HepG2 (cell line): ENCODE data around the gene PMVK. TPM values are rescaled to one million over a fixed set of nuclear protein-coding genes. Genes with fewer than 3 reads are reported as not detected.

Experiments
- ATAC-seq: fragments of 200-7000 bp; cut with Tn5 transposase; 3 replicates; pipeline ENCODE4 v1.9.1; 2020; ENCODE audit warnings: mild to moderate bottlenecking, moderate library complexity
- BruUV-seq: library from RNA; stranded (reverse); fragments of 400-500 nt; replicated peaks from 2 replicates; lab custom pipeline; 2021; lab: Mats Ljungman, UMichigan
- CTCF ChIA-PET: fragments of 300-600 bp; formaldehyde crosslinking; extraction: SDS; loops from one replicate; lab custom pipeline; 2021; ENCODE audit warnings: low total read pairs, inconsistent platforms, low intra/inter-chr PET ratio; lab: Yijun Ruan, JAX
- POLR2A ChIA-PET: fragments of 350-600 bp; sonication (Branson Sonifier 250); formaldehyde crosslinking; loops from one replicate; lab custom pipeline; 2020; ENCODE audit warnings: antibody characterized with exemption, inconsistent platforms; lab: Yijun Ruan, JAX
- DNase-seq: peaks from one replicate; pipeline ENCODE4 v3.0.0-alpha.2; 2015; ENCODE audit warnings: low spot score
- FAIRE-seq: peaks from 3 replicates; lab custom pipeline; 2011; peaks lifted over from hg19 to GRCh38; lab: Jason Lieb, UNC
- H2AFZ ChIP-seq: one replicate; pipeline ENCODE4 v1.6.1; 2011; ENCODE audit warnings: low read length, inconsistent platforms
- H3K27ac ChIP-seq: fragments of 300-600 bp; 3 replicates; pipeline ENCODE4 v1.8.0; 2011; ENCODE audit warnings: mixed run types, mild to moderate bottlenecking, mixed read lengths, low read length, inconsistent platforms; ENCODE audit not compliant: insufficient read depth; ENCODE audit errors: extremely low read length
- H3K27me3 ChIP-seq, 2 experiments: fragments of 200-600 bp in 1 of 2; 2 replicates in 1 of 2; 3 replicates in 1 of 2; pipeline versions ENCODE4 v1.6.0 to v1.8.0; 2011; ENCODE audit warnings: low read length in 2 of 2, mild to moderate bottlenecking in 2 of 2, moderate library complexity in 2 of 2, inconsistent platforms in 1 of 2; ENCODE audit not compliant: insufficient read depth in 2 of 2, control insufficient read depth in 1 of 2
- H3K36me3 ChIP-seq, 2 experiments: fragments of 200-600 bp in 1 of 2; replicated peaks in 1 of 2; 2 replicates in 1 of 2; 3 replicates in 1 of 2; pipeline versions ENCODE4 v1.5.1 to v1.8.0; 2011; ENCODE audit warnings: low read length in 2 of 2, inconsistent platforms in 1 of 2; ENCODE audit not compliant: insufficient read depth in 2 of 2, control insufficient read depth in 1 of 2
- H3K4me1 ChIP-seq: 2 replicates; pipeline ENCODE4 v1.5.1; 2012; ENCODE audit warnings: low read length, inconsistent platforms; ENCODE audit not compliant: insufficient read depth
- H3K4me2 ChIP-seq: 2 replicates; pipeline ENCODE4 v1.6.0; 2011; ENCODE audit warnings: low read depth, low read length, inconsistent platforms
- H3K4me3 ChIP-seq, 3 experiments: fragments of 200-600 bp in 1 of 3; sonication (generic), shearing (Covaris generic) in 1 of 3; replicated peaks in 1 of 3; 2 replicates each; pipeline ENCODE4 v1.5.1; 2011 to 2016; ENCODE audit warnings: low read length in 3 of 3, inconsistent platforms in 2 of 3, low read depth in 2 of 3, mild to moderate bottlenecking in 2 of 3, control low read depth in 1 of 3, mixed read lengths in 1 of 3; ENCODE audit not compliant: insufficient read depth in 1 of 3
- H3K79me2 ChIP-seq: one replicate; pipeline ENCODE4 v1.6.1; 2011; ENCODE audit warnings: low read length, inconsistent platforms; ENCODE audit not compliant: insufficient read depth
- H3K9ac ChIP-seq: 2 replicates; pipeline ENCODE4 v1.6.0; 2011; ENCODE audit warnings: mild to moderate bottlenecking, low read depth, low read length, inconsistent platforms; ENCODE audit not compliant: insufficient read depth
- H3K9me3 ChIP-seq: 2 replicates; pipeline ENCODE4 v1.5.1; 2012; ENCODE audit warnings: mild to moderate bottlenecking, low read length
- H4K20me1 ChIP-seq: 2 replicates; pipeline ENCODE4 v1.6.0; 2011; ENCODE audit warnings: inconsistent platforms, mild to moderate bottlenecking, low read length, moderate library complexity; ENCODE audit not compliant: insufficient read depth
- KAT2B ChIP-seq: fragments of 150-350 bp; IDR thresholded peaks from 2 replicates; pipeline ENCODE4 v1.6.1; 2014; ENCODE audit warnings: low read depth, low read length, borderline replicate concordance
- SNAI1 ChIP-seq: sonication (generic); formaldehyde crosslinking; IDR thresholded peaks from 2 replicates; pipeline ENCODE4 v1.5.0; 2020; ENCODE audit warnings: mild to moderate bottlenecking, missing genetic modification reagents, borderline replicate concordance
- ZNF12 ChIP-seq: sonication (generic); formaldehyde crosslinking; IDR thresholded peaks from 2 replicates; pipeline ENCODE4 v1.5.0; 2020; ENCODE audit warnings: missing genetic modification reagents
- ZNF333 ChIP-seq: sonication (generic); formaldehyde crosslinking; IDR thresholded peaks from 2 replicates; pipeline ENCODE4 v1.4.0; 2020; ENCODE audit warnings: mild to moderate bottlenecking, missing genetic modification reagents, borderline replicate concordance
- WGBS: methylation state at CpG from one replicate; pipeline ENCODE4 v1.1.6; 2017; ENCODE audit warnings: low lambda C conversion rate; 5-methylcytosine and 5-hydroxymethylcytosine counted together
- in situ Hi-C: cut with HindIII; loops from 2 replicates; pipeline ENCODE4 v1.10.0; 2017; ENCODE audit warnings: low pct_unique_long_range_greater_than_20kb; ENCODE audit not compliant: extremely low pct_ligation_motif_present
- intact Hi-C: fragments of 100-400 bp; cut with micrococcal nuclease; formaldehyde crosslinking; loops from one replicate; pipeline ENCODE4 v1.10.0; 2022; ENCODE audit not compliant: unreplicated experiment
- polyA plus RNA-seq, 8 experiments: library from polyadenylated mRNA; depleted of rRNA in 3 of 8; stranded (reverse) in 7 of 8; unstranded in 1 of 8; fragments of >200 nt; fragmentation: Illumina TruSeq in 4 of 8; extraction: Trizol in 4 of 8; gene quantifications; 2 replicates each; pipeline versions ENCODE4 v1.2.1 to v1.2.3, GENCODE V29; 2011 to 2016; ENCODE audit warnings: low read depth in 4 of 8, missing spikeins in 1 of 8, mixed read lengths in 1 of 8; ENCODE audit not compliant: insufficient read depth in 1 of 8
- total RNA-seq, 5 experiments: library from RNA; depleted of rRNA; stranded (reverse); fragments of >200 nt; fragmentation: Illumina TruSeq; extraction: Trizol; gene quantifications; 2 replicates each; pipeline ENCODE4 v1.2.3, GENCODE V29; 2016; ENCODE audit warnings: low read depth in 1 of 5
- TF ChIP-seq, protein P1 (sequence below): sonication (generic); formaldehyde crosslinking; IDR thresholded peaks from 2 replicates; pipeline ENCODE4 v1.4.0; 2020; ENCODE audit warnings: missing genetic modification reagents

Gene PMVK
- total and polyA plus RNA-seq, 2 of the 13 experiments (the other 11 are each of a cell fraction or from before 2014, with no cell fraction given) = 3.9 to 12.6 TPM

DNA sequence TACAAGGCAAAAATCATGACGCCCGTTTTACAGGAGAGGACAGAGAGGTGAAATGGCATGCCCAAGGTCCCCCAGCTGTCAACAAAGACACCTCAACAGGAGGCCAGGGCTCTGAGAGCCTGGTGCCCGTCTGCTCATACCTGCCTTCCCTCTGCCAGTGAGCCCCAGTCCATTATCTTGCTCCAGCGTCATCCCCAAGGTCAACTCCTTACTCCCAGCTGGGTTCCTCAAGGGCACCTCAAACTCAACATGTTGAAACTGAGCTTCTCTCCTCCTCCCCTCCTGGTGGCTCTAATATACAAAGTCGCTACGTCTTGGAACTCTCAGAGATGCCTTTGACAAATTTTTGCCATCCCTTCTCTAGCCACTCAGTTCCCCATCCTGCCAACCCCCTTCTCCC is 16.1 kb upstream of the PMVK start (continued):
- TF ChIP-seq SNAI1 (CRISPR knock-in tag) (no peak), KAT2B (no peak)

DNA sequence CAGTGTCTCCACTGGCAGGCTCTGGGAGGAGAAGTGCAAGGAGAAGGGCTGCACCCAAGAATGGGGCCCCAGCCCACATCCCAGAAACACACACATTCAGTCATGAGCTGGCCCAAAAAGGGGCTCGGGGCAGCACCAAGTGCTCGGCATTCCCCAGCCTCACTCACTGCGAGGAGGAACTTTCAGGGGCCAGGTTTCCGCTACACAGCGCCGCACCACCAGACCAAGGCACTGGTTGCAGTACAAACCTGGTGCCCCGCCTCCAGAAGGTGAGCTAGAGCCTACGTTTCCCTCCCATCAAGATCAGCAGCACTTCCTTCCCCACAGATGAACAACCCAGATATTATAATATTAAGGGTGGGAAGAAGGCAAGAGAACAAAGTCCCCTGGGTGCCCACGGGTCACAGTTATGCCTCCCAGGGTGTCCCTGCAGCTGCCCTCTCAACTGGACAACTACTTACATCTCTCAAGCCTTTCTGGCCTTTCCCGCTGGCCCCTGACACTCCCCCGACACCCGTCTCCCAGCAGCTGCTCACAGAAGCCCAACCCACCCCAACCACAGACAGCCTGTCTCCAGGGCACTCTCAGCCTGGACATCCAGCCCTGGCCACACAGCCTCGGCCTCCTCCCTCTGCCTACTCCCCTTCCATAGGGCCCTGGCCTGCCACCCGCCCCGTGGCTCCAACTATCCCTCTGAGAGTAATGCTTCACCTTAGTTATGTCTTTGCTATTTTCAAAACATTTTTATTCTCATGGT is 15.6 kb upstream of the PMVK start:
- no peak overlapping the region for H2AFZ ChIP-seq
- ATAC-seq (no peak), FAIRE-seq (no peak), DNase-seq (no peak)
- peaks cover 46% of the 10 kb centered on the region for H3K4me1 ChIP-seq
- 82% methylated on average over 10 of the region's 15 CpGs for WGBS
- H3K27ac ChIP-seq = no peak overlapping the region
- no peak overlapping the region for H3K4me3 ChIP-seq
- no peak overlapping the region for H3K4me2 ChIP-seq
- H3K9ac ChIP-seq = no peak overlapping the region
- in situ Hi-C loops (no loop called here), intact Hi-C loops (no loop called here)
- H3K36me3 ChIP-seq = peaks cover 4 to 7% of the 10 kb centered on the region in 2 experiments; a peak in 2 of 5 replicates
- CTCF ChIA-PET = no interaction called here
- TF ChIP-seq ZNF333 (CRISPR knock-in tag) (no peak), ZNF12 (CRISPR knock-in tag) (no peak)
- TF ChIP-seq, protein P1, sequence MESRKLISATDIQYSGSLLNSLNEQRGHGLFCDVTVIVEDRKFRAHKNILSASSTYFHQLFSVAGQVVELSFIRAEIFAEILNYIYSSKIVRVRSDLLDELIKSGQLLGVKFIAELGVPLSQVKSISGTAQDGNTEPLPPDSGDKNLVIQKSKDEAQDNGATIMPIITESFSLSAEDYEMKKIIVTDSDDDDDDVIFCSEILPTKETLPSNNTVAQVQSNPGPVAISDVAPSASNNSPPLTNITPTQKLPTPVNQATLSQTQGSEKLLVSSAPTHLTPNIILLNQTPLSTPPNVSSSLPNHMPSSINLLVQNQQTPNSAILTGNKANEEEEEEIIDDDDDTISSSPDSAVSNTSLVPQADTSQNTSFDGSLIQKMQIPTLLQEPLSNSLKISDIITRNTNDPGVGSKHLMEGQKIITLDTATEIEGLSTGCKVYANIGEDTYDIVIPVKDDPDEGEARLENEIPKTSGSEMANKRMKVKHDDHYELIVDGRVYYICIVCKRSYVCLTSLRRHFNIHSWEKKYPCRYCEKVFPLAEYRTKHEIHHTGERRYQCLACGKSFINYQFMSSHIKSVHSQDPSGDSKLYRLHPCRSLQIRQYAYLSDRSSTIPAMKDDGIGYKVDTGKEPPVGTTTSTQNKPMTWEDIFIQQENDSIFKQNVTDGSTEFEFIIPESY = 0 out of 2 replicates have a peak, but pooled peaks have one; percentile 37
- H3K27me3 ChIP-seq = no peaks in the 10 kb centered on the region; a peak in 1 of 5 replicates
- no peaks in the 10 kb centered on the region for H4K20me1 ChIP-seq
- H3K79me2 ChIP-seq = no peaks in the 10 kb centered on the region
- no TSS peak for BruUV-seq
- no peaks in the 10 kb centered on the region for H3K9me3 ChIP-seq
- POLR2A ChIA-PET = interaction anchor here (1.5 kb wide), 2 partner anchors 16 to 21 kb away, joined by 4 to 7 read pairs; partner anchors contain the start of gene PMVK
